HFFc6 (cell line): ENCODE results near the gene PRPF19. TPM values are rescaled to one million over a fixed set of nuclear protein-coding genes. Genes with fewer than 3 reads are reported as not detected.

Experiments
- DNase-seq: peaks from one replicate; pipeline ENCODE4 v3.0.0-alpha.2; 2018
- H3K27ac Mint-ChIP-seq: 2 replicates; pipeline ENCODE4 v1.8.0; 2020; ENCODE audit warnings: mild to moderate bottlenecking, mixed read lengths
- H3K27me3 Mint-ChIP-seq: 2 replicates; pipeline ENCODE4 v1.8.0; 2021; ENCODE audit warnings: mild to moderate bottlenecking, moderate library complexity, mixed read lengths; ENCODE audit not compliant: insufficient read depth
- H3K36me3 Mint-ChIP-seq: 2 replicates; pipeline ENCODE4 v1.8.0; 2021; ENCODE audit warnings: low read depth, mixed read lengths
- H3K4me1 Mint-ChIP-seq: 2 replicates; pipeline ENCODE4 v1.8.0; 2020; ENCODE audit warnings: low read depth, mixed read lengths
- H3K4me3 Mint-ChIP-seq: 2 replicates; pipeline ENCODE4 v1.8.0; 2020; ENCODE audit warnings: mild to moderate bottlenecking, moderate library complexity, mixed read lengths
- H3K9me3 Mint-ChIP-seq: 2 replicates; pipeline ENCODE4 v1.8.0; 2020; ENCODE audit warnings: mild to moderate bottlenecking, mixed read lengths
- CTCF ChIP-seq: fragments of 200-600 bp; sonication (generic); IDR thresholded peaks from 2 replicates; pipeline ENCODE4 v1.5.0; 2021; ENCODE audit warnings: antibody characterized with exemption, mild to moderate bottlenecking
- total RNA-seq, 6 experiments: library from RNA; stranded (reverse); fragmentation: NEBNext Ultra II Directional; extraction: Animal tissue kit (Norgen Biotek cat#: 25700); gene quantifications; 2 replicates in 1 of 6; 3 replicates in 5 of 6; pipeline ENCODE4 v1.2.3, GENCODE V29; 2021

The PRPF19 gene
- total RNA-seq, 6 experiments from 2014 or later: 72.5 to 95.1 (median 89.4) TPM

- Mint-ChIP-seq H3K4me1 (peaks cover 23% of the 10 kb centered on the region), H3K9me3 (no peaks in the 10 kb centered on the region), H3K27ac (no peak overlapping the region), H3K4me3 (no peak overlapping the region), H3K36me3 (peaks cover 5% of the 10 kb centered on the region; the same call in 1 of the 2 replicates), H3K27me3 (peaks cover 5% of the 10 kb centered on the region)
- 0 out of 2 replicates have a peak, but pooled peaks have one; percentile 12 for TF ChIP-seq CTCF
- DNase-seq: no peak
Measured at GRCh38 chr11:60873533-60873932, 32.9 kb downstream of the PRPF19 start.

- DNase-seq: peak; percentile 68
- peaks cover 5% of the 10 kb centered on the region; the same call in 1 of the 2 replicates for H3K36me3 Mint-ChIP-seq
- peaks cover 5% of the 10 kb centered on the region for H3K27me3 Mint-ChIP-seq
- no peak for TF ChIP-seq CTCF
- H3K27ac Mint-ChIP-seq: peak overlapping the region; percentile 75
- peaks cover 23% of the 10 kb centered on the region for H3K4me1 Mint-ChIP-seq
- H3K4me3 Mint-ChIP-seq: peak overlapping the region; percentile 17; the same call in 1 of the 2 replicates
- no peaks in the 10 kb centered on the region for H3K9me3 Mint-ChIP-seq
Measured at GRCh38 chr11:60872961-60873524, 33.3 kb downstream of the PRPF19 start.

GRCh38 chr11:60872124-60872960 lies 34.0 kb downstream of the PRPF19 start:
- Mint-ChIP-seq H3K27ac (no peak overlapping the region), H3K4me1 (peaks cover 23% of the 10 kb centered on the region)
- DNase-seq: no peak

GRCh38 chr11:60871378-60872061 lies 34.9 kb downstream of the PRPF19 start:
- H3K27me3 Mint-ChIP-seq: peaks cover 5% of the 10 kb centered on the region
- H3K36me3 Mint-ChIP-seq: no peaks in the 10 kb centered on the region
- H3K9me3 Mint-ChIP-seq: no peaks in the 10 kb centered on the region
- peaks cover 23% of the 10 kb centered on the region for H3K4me1 Mint-ChIP-seq
- DNase-seq: peak; percentile 32
- H3K4me3 Mint-ChIP-seq: no peak overlapping the region; the same call in 1 of the 2 replicates
- TF ChIP-seq CTCF: peak; percentile 37
- H3K27ac Mint-ChIP-seq: no peak overlapping the region

More at GRCh38 chr11:60872124-60872960, 34.0 kb downstream of the PRPF19 start:
- Mint-ChIP-seq H3K36me3 (peaks cover under 1% of the 10 kb centered on the region; the same call in 1 of the 2 replicates), H3K4me3 (no peak overlapping the region), H3K27me3 (peaks cover 5% of the 10 kb centered on the region), H3K9me3 (no peaks in the 10 kb centered on the region)
- TF ChIP-seq CTCF: no peak

GRCh38 chr11:60870733-60871377 lies 35.5 kb downstream of the PRPF19 start:
- H3K4me1 Mint-ChIP-seq: peaks cover 23% of the 10 kb centered on the region
- H3K9me3 Mint-ChIP-seq: no peaks in the 10 kb centered on the region
- peaks cover 2% of the 10 kb centered on the region; the same call in 1 of the 2 replicates for H3K27me3 Mint-ChIP-seq
- no peaks in the 10 kb centered on the region for H3K36me3 Mint-ChIP-seq
- no peak overlapping the region for H3K27ac Mint-ChIP-seq
- no peak for TF ChIP-seq CTCF
- no peak for DNase-seq
- no peak overlapping the region for H3K4me3 Mint-ChIP-seq
